ENCODE results near the gene SAMD15.

The SAMD15 gene

DNA sequence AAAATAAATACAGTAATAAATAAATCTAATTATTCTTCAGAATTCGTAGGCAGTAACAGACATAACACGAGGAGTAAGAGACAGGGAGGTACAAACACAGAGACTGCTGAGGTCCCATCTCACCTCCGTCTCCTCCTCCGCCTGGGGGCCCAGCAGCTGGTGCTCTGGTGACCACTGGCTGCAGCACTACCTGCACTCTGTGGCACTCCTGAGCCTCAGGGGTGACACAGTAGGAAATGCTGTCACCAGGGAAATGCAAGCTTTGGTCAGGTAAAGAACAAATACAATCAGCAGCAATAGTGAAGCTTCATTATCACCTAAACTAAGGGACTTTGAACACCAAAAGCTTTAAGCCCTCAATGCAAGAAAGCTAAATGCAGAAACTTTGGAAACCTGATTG lies 36.8 kb upstream of the SAMD15 start:
- H3K27me3 ChIP-seq (replicated peaks; ENCODE audit: insufficient read depth, low read length), result no peaks in the 10 kb centered on the region
- no peak for TF ChIP-seq EZH2 (optimal IDR thresholded peaks at IDR 0.05; ENCODE audit: low read depth, low read length)
- no peak for TF ChIP-seq EZH2phosphoT487 (IDR thresholded peaks at IDR 0.05; ENCODE audit: low read length)
- TF ChIP-seq, protein P1, sequence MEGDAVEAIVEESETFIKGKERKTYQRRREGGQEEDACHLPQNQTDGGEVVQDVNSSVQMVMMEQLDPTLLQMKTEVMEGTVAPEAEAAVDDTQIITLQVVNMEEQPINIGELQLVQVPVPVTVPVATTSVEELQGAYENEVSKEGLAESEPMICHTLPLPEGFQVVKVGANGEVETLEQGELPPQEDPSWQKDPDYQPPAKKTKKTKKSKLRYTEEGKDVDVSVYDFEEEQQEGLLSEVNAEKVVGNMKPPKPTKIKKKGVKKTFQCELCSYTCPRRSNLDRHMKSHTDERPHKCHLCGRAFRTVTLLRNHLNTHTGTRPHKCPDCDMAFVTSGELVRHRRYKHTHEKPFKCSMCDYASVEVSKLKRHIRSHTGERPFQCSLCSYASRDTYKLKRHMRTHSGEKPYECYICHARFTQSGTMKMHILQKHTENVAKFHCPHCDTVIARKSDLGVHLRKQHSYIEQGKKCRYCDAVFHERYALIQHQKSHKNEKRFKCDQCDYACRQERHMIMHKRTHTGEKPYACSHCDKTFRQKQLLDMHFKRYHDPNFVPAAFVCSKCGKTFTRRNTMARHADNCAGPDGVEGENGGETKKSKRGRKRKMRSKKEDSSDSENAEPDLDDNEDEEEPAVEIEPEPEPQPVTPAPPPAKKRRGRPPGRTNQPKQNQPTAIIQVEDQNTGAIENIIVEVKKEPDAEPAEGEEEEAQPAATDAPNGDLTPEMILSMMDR (IDR thresholded peaks at IDR 0.05; ENCODE audit: low read length), result no peak
- no peaks in the 10 kb centered on the region for H3K79me2 ChIP-seq (ENCODE audit: low read length)
- no peak overlapping the region for H3K9ac ChIP-seq (ENCODE audit: low read length)
- no peak for DNase-seq
- no peak overlapping the region for H3K27ac ChIP-seq (ENCODE audit: low read length)
- no peak overlapping the region for H3K4me3 ChIP-seq (ENCODE audit: low read length)
- no peaks in the 10 kb centered on the region for H4K20me1 ChIP-seq (ENCODE audit: insufficient read depth, low read length)
- no peak overlapping the region for H2AFZ ChIP-seq (ENCODE audit: low read length)
- no peak overlapping the region for H3K4me2 ChIP-seq (ENCODE audit: low read depth, low read length)
- H3K4me1 ChIP-seq (ENCODE audit: low read length), result no peaks in the 10 kb centered on the region
- H3K36me3 ChIP-seq (replicated peaks; ENCODE audit: insufficient read depth, low read length), result no peaks in the 10 kb centered on the region
- no peaks in the 10 kb centered on the region for H3F3A ChIP-seq (ENCODE audit: insufficient read depth, low read length)
- no peaks in the 10 kb centered on the region for H3K9me3 ChIP-seq (replicated peaks; ENCODE audit: insufficient read depth, low read length)
- H3K9me2 ChIP-seq (replicated peaks; ENCODE audit: insufficient read depth, low read length), result no peaks in the 10 kb centered on the region

DNA sequence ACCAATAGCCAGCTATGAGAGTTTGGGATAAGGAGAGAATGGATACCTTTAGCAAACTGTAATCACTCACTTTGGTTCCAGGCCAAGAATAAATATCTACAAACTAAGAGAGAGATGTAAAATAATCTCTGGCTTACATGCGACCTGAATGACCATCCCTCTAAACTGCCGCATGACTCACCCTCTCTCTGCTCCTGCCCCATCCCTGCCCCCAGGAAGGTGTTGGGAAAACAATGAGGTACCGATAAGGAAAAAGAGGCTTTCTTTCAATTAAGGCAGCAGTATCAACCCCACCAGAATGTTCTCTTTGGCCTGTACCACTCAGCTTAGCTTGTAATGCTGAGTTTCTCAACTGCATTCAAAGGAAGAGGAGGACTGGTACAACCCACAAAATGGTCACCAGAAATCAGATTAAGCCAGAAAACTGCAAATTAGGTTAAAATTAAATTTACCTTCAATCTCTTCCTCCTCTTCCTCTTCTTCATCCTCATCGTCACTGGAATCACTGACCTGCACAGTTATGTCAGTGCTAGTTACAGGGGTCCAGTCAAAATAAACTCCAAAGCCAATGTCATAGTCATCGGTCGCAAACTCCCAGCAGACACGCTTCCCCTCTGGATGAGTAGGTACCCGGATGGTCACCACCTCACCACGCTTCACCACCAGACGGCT lies 34.3 kb upstream of the SAMD15 start:
- H3K36me3 ChIP-seq (replicated peaks; ENCODE audit: insufficient read depth, low read length), result no peaks in the 10 kb centered on the region
- H4K20me1 ChIP-seq (ENCODE audit: insufficient read depth, low read length), result no peaks in the 10 kb centered on the region
- TF ChIP-seq EZH2phosphoT487 (IDR thresholded peaks at IDR 0.05; ENCODE audit: low read length) (no peak), EZH2 (optimal IDR thresholded peaks at IDR 0.05; ENCODE audit: low read depth, low read length) (no peak)
- TF ChIP-seq, protein P1 (IDR thresholded peaks at IDR 0.05; ENCODE audit: low read length), result no peak
- H3K9ac ChIP-seq (ENCODE audit: low read length), result no peak overlapping the region
- H2AFZ ChIP-seq (ENCODE audit: low read length), result no peak overlapping the region
- no peaks in the 10 kb centered on the region for H3K27me3 ChIP-seq (replicated peaks; ENCODE audit: insufficient read depth, low read length)
- H3F3A ChIP-seq (ENCODE audit: insufficient read depth, low read length), result no peaks in the 10 kb centered on the region
- H3K27ac ChIP-seq (ENCODE audit: low read length), result no peak overlapping the region
- no peaks in the 10 kb centered on the region for H3K9me3 ChIP-seq (replicated peaks; ENCODE audit: insufficient read depth, low read length)
- no peak overlapping the region for H3K4me2 ChIP-seq (ENCODE audit: low read depth, low read length)
- no peaks in the 10 kb centered on the region for H3K79me2 ChIP-seq (ENCODE audit: low read length)
- H3K4me1 ChIP-seq (ENCODE audit: low read length), result no peaks in the 10 kb centered on the region
- no peak for DNase-seq
- H3K4me3 ChIP-seq (ENCODE audit: low read length), result no peak overlapping the region
- H3K9me2 ChIP-seq (replicated peaks; ENCODE audit: insufficient read depth, low read length), result no peaks in the 10 kb centered on the region

DNA sequence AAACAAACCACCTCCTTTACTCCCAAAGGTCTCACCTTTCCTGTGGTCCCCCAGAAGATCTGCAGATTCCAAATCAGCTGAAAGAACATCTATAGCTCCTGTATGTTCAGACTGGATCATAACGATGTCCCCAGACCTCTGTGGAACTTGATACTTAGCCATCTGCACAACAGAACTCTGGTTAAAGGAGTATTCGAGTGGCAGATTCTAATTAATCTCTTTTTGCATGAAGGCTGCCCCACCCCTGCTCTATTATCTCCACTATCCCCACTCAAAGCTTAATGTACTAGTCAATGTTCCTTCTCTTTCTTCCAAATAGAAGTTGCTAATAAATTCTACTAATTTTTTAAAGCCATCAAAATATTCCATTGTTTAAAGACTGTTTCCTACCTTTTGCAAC lies 33.5 kb upstream of the SAMD15 start:
- TF ChIP-seq, protein P1 (IDR thresholded peaks at IDR 0.05; ENCODE audit: low read length), result no peak
- TF ChIP-seq EZH2 (optimal IDR thresholded peaks at IDR 0.05; ENCODE audit: low read depth, low read length) (no peak), EZH2phosphoT487 (IDR thresholded peaks at IDR 0.05; ENCODE audit: low read length) (no peak)
- Histone ChIP-seq H3K4me1 (ENCODE audit: low read length) (no peaks in the 10 kb centered on the region), H3K79me2 (ENCODE audit: low read length) (no peaks in the 10 kb centered on the region), H3F3A (ENCODE audit: insufficient read depth, low read length) (no peaks in the 10 kb centered on the region), H4K20me1 (ENCODE audit: insufficient read depth, low read length) (no peaks in the 10 kb centered on the region), H3K27me3 (replicated peaks; ENCODE audit: insufficient read depth, low read length) (no peaks in the 10 kb centered on the region), H3K4me2 (ENCODE audit: low read depth, low read length) (no peak overlapping the region), H3K4me3 (ENCODE audit: low read length) (no peak overlapping the region), H3K9ac (ENCODE audit: low read length) (no peak overlapping the region), H3K27ac (ENCODE audit: low read length) (no peak overlapping the region), H2AFZ (ENCODE audit: low read length) (no peak overlapping the region), H3K9me3 (replicated peaks; ENCODE audit: insufficient read depth, low read length) (no peaks in the 10 kb centered on the region), H3K36me3 (replicated peaks; ENCODE audit: insufficient read depth, low read length) (no peaks in the 10 kb centered on the region), H3K9me2 (replicated peaks; ENCODE audit: insufficient read depth, low read length) (no peaks in the 10 kb centered on the region)
- DNase-seq, result no peak

Data from MM.1S (cell line).